K562 (cell line): ENCODE data around the gene WDR1. TPM values are rescaled to one million over a fixed set of nuclear protein-coding genes. Genes with fewer than 3 reads are reported as not detected.
A peak's percentile ranks its signal among the peaks of the same experiment; 100 is the strongest.

Experiments used
- ATAC-seq: fragments of 200-7000 bp; cut with Tn5 transposase; 3 replicates; pipeline ENCODE4 v1.9.1; 2020; ENCODE audit warnings: moderate library complexity
- BruUV-seq: library from RNA; stranded (reverse); fragments of 400-500 nt; replicated peaks from 2 replicates; lab custom pipeline; 2021; lab: Mats Ljungman, UMichigan
- CTCF ChIA-PET: fragments of 300-600 bp; formaldehyde crosslinking; extraction: SDS; loops from one replicate; lab custom pipeline; 2021; ENCODE audit warnings: low intra/inter-chr PET ratio; lab: Yijun Ruan, JAX
- POLR2A ChIA-PET: fragments of 300-600, 350-650 bp; sonication (Branson Sonifier 250); formaldehyde crosslinking; extraction: SDS; loops from one replicate; lab custom pipeline; 2021; ENCODE audit warnings: antibody characterized with exemption, inconsistent platforms; lab: Yijun Ruan, JAX
- DNase-seq, 4 experiments: peaks; one replicate each; pipeline versions ENCODE4 v3.0.0 to v3.0.0-alpha.2; 2011 to 2018; ENCODE audit warnings: low spot score in 3 of 4, mixed read lengths in 3 of 4; ENCODE audit errors: extremely low read depth in 1 of 4
- FAIRE-seq: peaks from 2 replicates; lab custom pipeline; 2011; peaks lifted over from hg19 to GRCh38; lab: Jason Lieb, UNC
- H2AFZ ChIP-seq: 2 replicates; pipeline ENCODE4 v1.6.0; 2011; ENCODE audit warnings: low read depth, low read length, control low read depth, inconsistent platforms
- H3K27ac ChIP-seq: fragments of 200-600 bp; 3 replicates; pipeline ENCODE4 v1.8.0; 2011; ENCODE audit warnings: low read depth, mild to moderate bottlenecking, control low read depth, inconsistent platforms, low read length, moderate library complexity, mixed read lengths; ENCODE audit errors: extremely low read depth
- H3K27me3 ChIP-seq, 2 experiments: fragments of 300-600 bp in 1 of 2; 2 replicates in 1 of 2; 3 replicates in 1 of 2; pipeline versions ENCODE4 v1.6.0 to v1.8.0; 2011; ENCODE audit warnings: inconsistent platforms in 2 of 2, low read length in 2 of 2, mild to moderate bottlenecking in 1 of 2, mixed read lengths in 1 of 2, moderate library complexity in 1 of 2; ENCODE audit not compliant: control insufficient read depth in 2 of 2, insufficient read depth in 2 of 2
- H3K36me3 ChIP-seq: fragments of 300-600 bp; 3 replicates; pipeline ENCODE4 v1.8.0; 2011; ENCODE audit warnings: mild to moderate bottlenecking, low read length, inconsistent platforms; ENCODE audit not compliant: control insufficient read depth, insufficient read depth
- H3K4me1 ChIP-seq, 2 experiments: fragments of 200-600 bp in 1 of 2; replicated peaks in 1 of 2; 2 replicates in 1 of 2; 3 replicates in 1 of 2; pipeline versions ENCODE4 v1.5.1 to v1.8.0; 2011; ENCODE audit warnings: inconsistent platforms in 2 of 2, low read length in 2 of 2, mild to moderate bottlenecking in 1 of 2, mixed read lengths in 1 of 2, moderate library complexity in 1 of 2; ENCODE audit not compliant: control insufficient read depth in 2 of 2, insufficient read depth in 2 of 2
- H3K4me2 ChIP-seq: 2 replicates; pipeline ENCODE4 v1.6.1; 2011; ENCODE audit warnings: low read length, control low read depth, inconsistent platforms, mixed read lengths; ENCODE audit not compliant: insufficient read depth
- H3K4me3 ChIP-seq: fragments of 200-600 bp; sonication (generic), shearing (Covaris generic); 2 replicates; pipeline ENCODE4 v1.5.1; 2016; ENCODE audit warnings: control low read depth, inconsistent platforms
- H3K79me2 ChIP-seq: fragments of 200-600 bp; 3 replicates; pipeline ENCODE4 v1.8.0; 2011; ENCODE audit warnings: low read length, inconsistent platforms; ENCODE audit not compliant: control insufficient read depth, insufficient read depth
- H3K9ac ChIP-seq, 2 experiments: 2 replicates each; pipeline versions ENCODE4 v1.6.0 to v1.6.1; 2011; ENCODE audit warnings: low read depth in 2 of 2, low read length in 2 of 2, control low read depth in 1 of 2, inconsistent platforms in 1 of 2, mild to moderate bottlenecking in 1 of 2, mixed read lengths in 1 of 2; ENCODE audit not compliant: insufficient read depth in 1 of 2
- H3K9me1 ChIP-seq: one replicate; pipeline ENCODE4 v1.6.0; 2011; ENCODE audit warnings: inconsistent platforms, mild to moderate bottlenecking, low read length, moderate library complexity; ENCODE audit not compliant: control insufficient read depth, insufficient read depth
- H3K9me3 ChIP-seq: replicated peaks from 2 replicates; pipeline ENCODE4 v1.5.1; 2011; ENCODE audit warnings: low read depth, low read length, inconsistent platforms; ENCODE audit not compliant: control insufficient read depth, insufficient read depth
- H4K20me1 ChIP-seq: replicated peaks from 2 replicates; pipeline ENCODE4 v1.6.1; 2011; ENCODE audit warnings: low read length, inconsistent platforms, mixed read lengths; ENCODE audit not compliant: control insufficient read depth, insufficient read depth
- ARID3A ChIP-seq: IDR thresholded peaks from 2 replicates; pipeline ENCODE4 v1.6.1; 2012; ENCODE audit warnings: low read depth, low read length, improper control_type of control experiment, borderline replicate concordance
- C11orf30 ChIP-seq: fragments of 450-650 bp; IDR thresholded peaks from 2 replicates; pipeline ENCODE4 v1.6.1; 2016; ENCODE audit warnings: low read depth, mild to moderate bottlenecking
- CCNT2 ChIP-seq: IDR thresholded peaks from 2 replicates; pipeline ENCODE4 v1.6.1; 2011; ENCODE audit warnings: borderline replicate concordance, low read depth, mild to moderate bottlenecking, moderate library complexity, mixed read lengths, low read length; ENCODE audit not compliant: insufficient read length; ENCODE audit errors: extremely low read depth
- KAT2B ChIP-seq: IDR thresholded peaks from one replicate; pipeline ENCODE4 v1.6.1; 2012; ENCODE audit warnings: low read depth, mild to moderate bottlenecking, control low read depth, inconsistent platforms, low read length, moderate library complexity
- POLR2G ChIP-seq: fragments of 200-400 bp; formaldehyde crosslinking; IDR thresholded peaks from 2 replicates; pipeline ENCODE4 v1.6.1; 2017; ENCODE audit warnings: low read depth, mild to moderate bottlenecking, antibody characterized with exemption, low read length, moderate library complexity
- POU5F1 ChIP-seq: fragments of 150-350 bp; IDR thresholded peaks from 2 replicates; pipeline ENCODE4 v1.6.1; 2014; ENCODE audit warnings: borderline replicate concordance, low read length, low read depth, mild to moderate bottlenecking; ENCODE audit not compliant: partially characterized antibody
- RBM22 ChIP-seq: fragments of 200-400 bp; formaldehyde crosslinking; IDR thresholded peaks from 2 replicates; pipeline ENCODE4 v1.6.1; 2018; ENCODE audit warnings: low read length, low read depth; ENCODE audit not compliant: poor library complexity, severe bottlenecking
- WGBS: fragments of 100-300 bp; shearing (Covaris generic); methylation state at CpG from one replicate; pipeline ENCODE4 v1.1.6; 2016; ENCODE audit warnings: low coverage, mixed read lengths; ENCODE audit not compliant: insufficient coverage; ENCODE audit errors: missing lambda C conversion rate; 5-methylcytosine and 5-hydroxymethylcytosine counted together
- in situ Hi-C: fragments of 300-500 bp; cut with MboI; formaldehyde crosslinking; loops from 4 replicates; pipeline ENCODE4 v1.15.0; 2018; ENCODE audit warnings: inconsistent platforms, mixed read lengths
- intact Hi-C: fragments of 100-400 bp; cut with micrococcal nuclease; formaldehyde crosslinking; loops from 2 replicates; pipeline ENCODE4 v1.14.2; 2022
- polyA plus RNA-seq, 8 experiments: library from polyadenylated mRNA; depleted of rRNA in 4 of 8; stranded (reverse) in 5 of 8; unstranded in 3 of 8; fragments of >200 nt; fragmentation: Nextera tagmentation in 2 of 8; fragmentation: Illumina TruSeq in 1 of 8; extraction: Ambion mirVana in 2 of 8; extraction: Trizol in 1 of 8; gene quantifications; 2 replicates each; pipeline versions ENCODE4 v1.2.1 to v1.2.3, GENCODE V29; 2011 to 2014; ENCODE audit warnings: inconsistent platforms in 1 of 8, missing spikeins in 1 of 8
- total RNA-seq, 7 experiments: library from RNA; depleted of rRNA in 6 of 7; stranded (reverse); fragments of >200 nt in 6 of 7; fragmentation: Illumina TruSeq in 2 of 7; extraction: Trizol in 2 of 7; gene quantifications; 2 replicates each; pipeline versions ENCODE4 v1.2.1 to v1.2.3, GENCODE V29; 2011 to 2021; ENCODE audit warnings: low replicate concordance in 1 of 7

WDR1 gene
- total and polyA plus RNA-seq, 9 of the 15 experiments (the other 6 are each of a cell fraction or from before 2014, with no cell fraction given) = 16.1 to 213 (median 125) TPM

GRCh38 chr4:10097906-10098779 is 18.5 kb downstream of the WDR1 start (continued):
- TF ChIP-seq C11orf30 = no peak
- TF ChIP-seq, all 486 proteins: peak for 0

GRCh38 chr4:10096978-10097335 is 19.6 kb downstream of the WDR1 start:
- peak overlapping the region in 1 of 2 experiments; percentile 31; a peak in 2 of 4 replicates for H3K9ac ChIP-seq
- 97% methylated on average over 9 of the region's 9 CpGs for WGBS
- H3K36me3 ChIP-seq = peaks cover 99% of the 10 kb centered on the region

More at GRCh38 chr4:10096978-10097335, 19.6 kb downstream of the WDR1 start:
- TF ChIP-seq POLR2G (0 out of 2 replicates have a peak, but pooled peaks have one; percentile 45), RBM22 (peak; percentile 31), ARID3A (no peak), KAT2B (no peak), POU5F1 (no peak), CCNT2 (no peak)
- no TSS peak for BruUV-seq
- Histone ChIP-seq H3K9me3 (no peaks in the 10 kb centered on the region), H2AFZ (no peak overlapping the region), H3K4me2 (no peak overlapping the region), H3K4me3 (no peak overlapping the region), H4K20me1 (peaks cover 19% of the 10 kb centered on the region), H3K27ac (peak overlapping the region; percentile 73; the same call in 2 of the 3 replicates), H3K4me1 (peaks cover 12 to 28% of the 10 kb centered on the region in 2 experiments; a peak in 4 of 5 replicates), H3K27me3 (no peaks in the 10 kb centered on the region), H3K79me2 (peaks cover 71% of the 10 kb centered on the region), H3K9me1 (peaks cover 16% of the 10 kb centered on the region)
- ATAC-seq (no peak), FAIRE-seq (no peak), DNase-seq (no peak)
- POLR2A ChIA-PET = interaction anchor here (0.6 to 4.7 kb wide), 6 partner anchors 10 to 189 kb away, joined by 3 to 64 read pairs (median 8); partner anchors contain the start of gene WDR1
- in situ Hi-C loops (no loop called here), intact Hi-C loops (no loop called here)
- CTCF ChIA-PET = no interaction called here
